SJSA1 (cell line): Measurements from ENCODE around the gene CCDC183. TPM values are rescaled to one million over a fixed set of nuclear protein-coding genes. Genes with fewer than 3 reads are reported as not detected.
"Not testable (repeated sequence)": the region's sequence is repeated elsewhere in the genome, so short reads cannot be mapped to it uniquely, and the experiment has no call there.

Experiments used
- DNase-seq, 2 experiments: peaks; one replicate each; pipeline ENCODE4 v3.0.0-alpha.2; 2015 to 2020; ENCODE audit warnings: low spot score in 2 of 2, low read depth in 1 of 2
- H3K27ac ChIP-seq: fragments of 250-450 bp; sonication (Bioruptor Pico); 2 replicates; pipeline ENCODE4 v1.5.1; 2020; ENCODE audit warnings: mild to moderate bottlenecking, moderate library complexity
- H3K27me3 ChIP-seq: fragments of 250-450 bp; sonication (Bioruptor Pico); replicated peaks from 2 replicates; pipeline ENCODE4 v1.5.1; 2020; ENCODE audit warnings: mild to moderate bottlenecking, moderate library complexity
- H3K36me3 ChIP-seq: fragments of 250-450 bp; sonication (Bioruptor Pico); 2 replicates; pipeline ENCODE4 v1.5.1; 2020; ENCODE audit warnings: mild to moderate bottlenecking
- H3K4me1 ChIP-seq: fragments of 250-450 bp; sonication (Bioruptor Pico); replicated peaks from 2 replicates; pipeline ENCODE4 v1.6.1; 2021; ENCODE audit warnings: mild to moderate bottlenecking
- H3K4me3 ChIP-seq: fragments of 250-450 bp; sonication (Bioruptor Pico); 2 replicates; pipeline ENCODE4 v1.5.1; 2020; ENCODE audit warnings: mild to moderate bottlenecking
- H3K9me3 ChIP-seq: fragments of 250-450 bp; sonication (Bioruptor Pico); replicated peaks from 2 replicates; pipeline ENCODE4 v1.5.1; 2020; ENCODE audit warnings: mild to moderate bottlenecking
- total RNA-seq: library from RNA; depleted of rRNA; stranded (reverse); fragments of >200 nt; shearing (Covaris generic); gene quantifications from 2 replicates; pipeline ENCODE4 v1.2.3, GENCODE V29; 2014

The CCDC183 gene
- total RNA-seq, 1 experiment from 2014 or later: 0.16 TPM

GRCh38 chr9:136784249-136784996 lies 11.7 kb upstream of the CCDC183 start:
- Histone ChIP-seq H3K27me3 (peaks cover 16% of the 10 kb centered on the region), H3K9me3 (no peaks in the 10 kb centered on the region), H3K4me3 (no peak overlapping the region), H3K27ac (no peak overlapping the region), H3K4me1 (no peaks in the 10 kb centered on the region), H3K36me3 (no peaks in the 10 kb centered on the region)
- DNase-seq: no peak

GRCh38 chr9:136784997-136785361 lies 11.2 kb upstream of the CCDC183 start:
- no peak for DNase-seq
- Histone ChIP-seq H3K4me3 (no peak overlapping the region), H3K36me3 (no peaks in the 10 kb centered on the region), H3K4me1 (no peaks in the 10 kb centered on the region), H3K27me3 (peaks cover 12% of the 10 kb centered on the region), H3K9me3 (no peaks in the 10 kb centered on the region), H3K27ac (no peak overlapping the region)

- not testable (repeated sequence) for H3K4me1 ChIP-seq, H3K36me3 ChIP-seq, H3K27me3 ChIP-seq, H3K27ac ChIP-seq, DNase-seq, H3K4me3 ChIP-seq, H3K9me3 ChIP-seq
Observed at GRCh38 chr9:136785565-136786355, 10.4 kb upstream of the CCDC183 start.

- H3K27ac ChIP-seq: no peak overlapping the region
Observed at GRCh38 chr9:136786451-136786850, 9.7 kb upstream of the CCDC183 start.

GRCh38 chr9:136786983-136787382 lies 9.2 kb upstream of the CCDC183 start:
- not testable (repeated sequence) for H3K36me3 ChIP-seq, H3K27me3 ChIP-seq, H3K4me3 ChIP-seq, H3K27ac ChIP-seq, DNase-seq, H3K9me3 ChIP-seq, H3K4me1 ChIP-seq

More at GRCh38 chr9:136786451-136786850, 9.7 kb upstream of the CCDC183 start:
- peaks cover 9% of the 10 kb centered on the region; the same call in 1 of the 2 replicates for H3K27me3 ChIP-seq
- no peaks in the 10 kb centered on the region for H3K36me3 ChIP-seq
- H3K9me3 ChIP-seq: no peaks in the 10 kb centered on the region
- peaks cover 4% of the 10 kb centered on the region for H3K4me1 ChIP-seq
- DNase-seq: no peak
- no peak overlapping the region for H3K4me3 ChIP-seq

GRCh38 chr9:136787690-136788400 lies 8.3 kb upstream of the CCDC183 start:
- Histone ChIP-seq H3K4me1 (peaks cover 12% of the 10 kb centered on the region), H3K4me3 (no peak overlapping the region), H3K9me3 (no peaks in the 10 kb centered on the region), H3K27ac (no peak overlapping the region), H3K36me3 (peaks cover 7% of the 10 kb centered on the region), H3K27me3 (peaks cover 6% of the 10 kb centered on the region; the same call in 1 of the 2 replicates)
- peak; percentile 49 to 58 for DNase-seq

GRCh38 chr9:136788644-136789522 lies 7.3 kb upstream of the CCDC183 start:
- not testable (repeated sequence) for H3K27me3 ChIP-seq, DNase-seq, H3K36me3 ChIP-seq, H3K4me3 ChIP-seq, H3K27ac ChIP-seq, H3K9me3 ChIP-seq
- peaks cover 12% of the 10 kb centered on the region for H3K4me1 ChIP-seq

- Histone ChIP-seq H3K27ac (no peak overlapping the region), H3K4me3 (no peak overlapping the region), H3K36me3 (peaks cover 7% of the 10 kb centered on the region), H3K27me3 (no peaks in the 10 kb centered on the region), H3K4me1 (peaks cover 12% of the 10 kb centered on the region), H3K9me3 (no peaks in the 10 kb centered on the region)
- DNase-seq: no peak
Observed at GRCh38 chr9:136789523-136789937, 6.6 kb upstream of the CCDC183 start.

GRCh38 chr9:136790640-136791515 lies 5.3 kb upstream of the CCDC183 start, which contains the start of gene TMEM141:
Gene TMEM141, plus strand, starts transcription at chr9:136791344. Its CDS starts 27 bp downstream, at chr9:136791371.
- H3K4me1 ChIP-seq: peaks cover 12% of the 10 kb centered on the region
- H3K36me3 ChIP-seq: peaks cover 7% of the 10 kb centered on the region
- 0 out of 2 replicates have a peak, but pooled peaks cover 4% of the 10 kb centered on the region for H3K27me3 ChIP-seq
- DNase-seq: peak; percentile 94 to 100
- H3K9me3 ChIP-seq: no peaks in the 10 kb centered on the region
- no peak within 1 kb of the TSS for H3K27ac ChIP-seq
- H3K4me3 ChIP-seq: peak within 1 kb of the TSS; percentile 52

GRCh38 chr9:136791516-136792276 lies 4.4 kb upstream of the CCDC183 start:
- no peaks in the 10 kb centered on the region for H3K9me3 ChIP-seq
- no peak overlapping the region for H3K27ac ChIP-seq
- peak in 1 of 2 experiments; percentile 46 for DNase-seq
- peak overlapping the region; percentile 52 for H3K4me3 ChIP-seq
- H3K36me3 ChIP-seq: peaks cover 7% of the 10 kb centered on the region
- peaks cover 12% of the 10 kb centered on the region for H3K4me1 ChIP-seq
- H3K27me3 ChIP-seq: 0 out of 2 replicates have a peak, but pooled peaks cover 4% of the 10 kb centered on the region

- Histone ChIP-seq H3K9me3 (no peaks in the 10 kb centered on the region), H3K27me3 (0 out of 2 replicates have a peak, but pooled peaks cover 4% of the 10 kb centered on the region), H3K36me3 (peaks cover 7% of the 10 kb centered on the region), H3K27ac (no peak overlapping the region), H3K4me1 (peaks cover 12% of the 10 kb centered on the region), H3K4me3 (no peak overlapping the region)
- no peak for DNase-seq
Observed at GRCh38 chr9:136792321-136793085, 3.6 kb upstream of the CCDC183 start.
